Fibroblast of the aortic adventitia (primary cell): ENCODE data around the gene SUOX. TPM values are rescaled to one million over a fixed set of nuclear protein-coding genes. Genes with fewer than 3 reads are reported as not detected.
"Not testable (repeated sequence)": the region's sequence is repeated elsewhere in the genome, so short reads cannot be mapped to it uniquely, and the experiment has no call there.

Source experiments
- DNase-seq: peaks from one replicate; pipeline ENCODE4 v3.0.0-alpha.2; 2010; ENCODE audit warnings: low read depth
- H3K4me3 ChIP-seq: 2 replicates; pipeline ENCODE4 v1.5.1; 2011; ENCODE audit warnings: low read depth, mild to moderate bottlenecking, control low read depth, low read length, moderate library complexity
- total RNA-seq: library from RNA; depleted of rRNA; stranded (reverse); fragments of >200 nt; gene quantifications from 2 replicates; pipeline ENCODE4 v1.2.3, GENCODE V29; 2012; ENCODE audit warnings: low replicate concordance
- TF ChIP-seq, protein P1 (sequence below): IDR thresholded peaks from 2 replicates; pipeline ENCODE4 v1.5.1; 2011; ENCODE audit warnings: mild to moderate bottlenecking, low read length, control low read depth, inconsistent platforms; ENCODE audit not compliant: insufficient read depth

Gene SUOX
- total RNA-seq, 1 donor, result 20.4 TPM

DNA sequence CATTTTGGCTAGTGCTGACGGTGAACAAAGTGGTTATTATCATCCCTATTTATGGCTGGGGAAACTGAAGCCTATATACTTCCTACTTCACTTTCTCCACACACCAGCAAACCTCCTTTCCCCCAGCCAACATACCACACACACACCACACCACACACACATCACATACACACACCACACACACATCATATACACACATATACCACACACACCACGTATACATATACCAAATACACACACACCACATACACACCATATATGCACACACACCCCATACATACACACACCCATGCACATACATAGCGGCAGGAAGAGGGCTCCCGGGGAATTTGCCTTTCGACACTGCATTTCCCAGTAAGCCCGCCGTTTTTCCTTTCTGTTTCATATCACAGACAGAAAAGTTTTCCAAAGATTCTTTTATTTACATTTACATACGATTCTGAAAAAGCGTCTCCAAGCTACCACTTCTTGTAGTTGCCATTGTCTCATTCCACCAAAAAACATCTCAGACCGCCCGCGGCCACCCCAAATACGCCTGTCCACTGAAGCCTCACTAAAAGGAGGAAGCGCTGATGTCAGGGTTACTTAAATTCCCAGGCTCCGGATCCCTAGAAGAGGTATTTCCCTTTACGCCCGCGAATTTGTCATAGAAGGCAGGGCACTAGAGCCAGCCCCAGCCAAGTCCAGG is 24.0 kb upstream of the SUOX start:
- peak overlapping the region; percentile 89 for H3K4me3 ChIP-seq
- TF ChIP-seq, protein P1, sequence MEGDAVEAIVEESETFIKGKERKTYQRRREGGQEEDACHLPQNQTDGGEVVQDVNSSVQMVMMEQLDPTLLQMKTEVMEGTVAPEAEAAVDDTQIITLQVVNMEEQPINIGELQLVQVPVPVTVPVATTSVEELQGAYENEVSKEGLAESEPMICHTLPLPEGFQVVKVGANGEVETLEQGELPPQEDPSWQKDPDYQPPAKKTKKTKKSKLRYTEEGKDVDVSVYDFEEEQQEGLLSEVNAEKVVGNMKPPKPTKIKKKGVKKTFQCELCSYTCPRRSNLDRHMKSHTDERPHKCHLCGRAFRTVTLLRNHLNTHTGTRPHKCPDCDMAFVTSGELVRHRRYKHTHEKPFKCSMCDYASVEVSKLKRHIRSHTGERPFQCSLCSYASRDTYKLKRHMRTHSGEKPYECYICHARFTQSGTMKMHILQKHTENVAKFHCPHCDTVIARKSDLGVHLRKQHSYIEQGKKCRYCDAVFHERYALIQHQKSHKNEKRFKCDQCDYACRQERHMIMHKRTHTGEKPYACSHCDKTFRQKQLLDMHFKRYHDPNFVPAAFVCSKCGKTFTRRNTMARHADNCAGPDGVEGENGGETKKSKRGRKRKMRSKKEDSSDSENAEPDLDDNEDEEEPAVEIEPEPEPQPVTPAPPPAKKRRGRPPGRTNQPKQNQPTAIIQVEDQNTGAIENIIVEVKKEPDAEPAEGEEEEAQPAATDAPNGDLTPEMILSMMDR, result no peak
- DNase-seq, result no peak

GRCh38 chr12:55973599-55974307 is 23.3 kb upstream of the SUOX start, which contains the start of gene RAB5B:
TSS of gene RAB5B (plus strand) at chr12:55974078. CDS start at chr12:55986961, 12,883 bp downstream.
- TF ChIP-seq, protein P1, result peak; percentile 46
- peak; percentile 100 for DNase-seq
- H3K4me3 ChIP-seq, result peak within 1 kb of the TSS; percentile 92

GRCh38 chr12:55974308-55974730 is 22.8 kb upstream of the SUOX start:
- no peak for DNase-seq
- TF ChIP-seq, protein P1, result no peak
- H3K4me3 ChIP-seq, result peak overlapping the region; percentile 92

DNA sequence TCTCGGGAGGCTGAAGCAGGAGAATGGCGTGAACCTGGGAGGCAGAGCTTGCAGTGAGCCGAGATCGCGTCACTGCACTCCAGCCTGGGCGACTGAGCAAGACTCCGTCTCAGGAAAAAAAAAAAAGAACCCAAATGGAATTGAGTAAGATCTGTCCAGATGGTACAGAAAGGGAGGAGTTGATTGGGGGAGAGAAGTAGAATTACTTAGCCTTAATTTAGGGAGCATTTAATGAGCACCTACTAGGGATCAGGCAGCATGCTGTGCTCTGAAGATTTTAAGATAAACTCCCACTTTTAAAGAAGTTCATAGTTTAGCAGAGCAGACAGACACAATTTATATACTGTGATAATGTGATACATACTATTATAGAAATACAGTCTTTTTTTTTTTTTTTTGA is 18.7 kb upstream of the SUOX start:
- TF ChIP-seq, protein P1, result no peak
- DNase-seq, result no peak
- no peak overlapping the region for H3K4me3 ChIP-seq

DNA sequence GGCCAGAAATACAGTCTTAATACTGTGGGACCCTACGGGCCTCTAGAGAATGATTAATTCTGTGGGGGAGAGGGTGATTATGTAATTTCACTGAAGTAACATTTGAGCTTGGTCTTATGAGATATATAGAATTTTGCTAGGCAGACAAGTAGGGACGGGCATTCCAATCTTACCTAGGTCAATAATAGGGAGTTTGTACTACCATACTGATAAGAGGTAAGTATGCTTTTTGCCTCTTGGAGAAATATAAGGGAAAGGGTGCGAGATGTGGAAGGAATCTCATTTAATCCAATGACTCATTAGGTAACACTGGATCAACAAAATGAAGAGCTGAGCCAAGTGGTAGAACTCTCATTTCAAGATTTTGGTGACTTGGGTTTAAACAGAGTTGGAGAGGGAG is 18.0 kb upstream of the SUOX start:
- no peak overlapping the region for H3K4me3 ChIP-seq

DNA sequence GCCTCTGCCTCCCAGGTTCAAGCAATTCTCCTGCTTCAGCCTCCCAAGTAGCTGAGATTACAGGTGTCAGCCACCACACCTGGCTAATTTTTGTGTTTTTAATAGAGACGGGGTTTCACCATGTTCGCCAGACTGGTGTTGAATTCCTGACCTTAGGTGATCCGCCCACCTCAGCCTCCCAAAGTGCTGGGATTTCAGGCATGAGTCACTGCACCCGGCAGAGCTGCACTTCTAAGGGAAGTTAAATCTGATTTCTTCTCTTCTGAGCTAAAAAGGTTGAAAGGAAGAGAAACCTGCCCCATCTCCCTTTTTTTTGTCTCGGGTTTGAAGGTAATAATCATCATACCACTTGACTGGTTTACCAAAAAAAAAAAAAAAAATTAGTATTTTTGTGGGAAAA is 15.2 kb upstream of the SUOX start:
- H3K4me3 ChIP-seq, DNase-seq: not testable (repeated sequence)

More for the DNA sequence above, 18.0 kb upstream of the SUOX start:
- no peak for DNase-seq
- TF ChIP-seq, protein P1, result no peak

DNA sequence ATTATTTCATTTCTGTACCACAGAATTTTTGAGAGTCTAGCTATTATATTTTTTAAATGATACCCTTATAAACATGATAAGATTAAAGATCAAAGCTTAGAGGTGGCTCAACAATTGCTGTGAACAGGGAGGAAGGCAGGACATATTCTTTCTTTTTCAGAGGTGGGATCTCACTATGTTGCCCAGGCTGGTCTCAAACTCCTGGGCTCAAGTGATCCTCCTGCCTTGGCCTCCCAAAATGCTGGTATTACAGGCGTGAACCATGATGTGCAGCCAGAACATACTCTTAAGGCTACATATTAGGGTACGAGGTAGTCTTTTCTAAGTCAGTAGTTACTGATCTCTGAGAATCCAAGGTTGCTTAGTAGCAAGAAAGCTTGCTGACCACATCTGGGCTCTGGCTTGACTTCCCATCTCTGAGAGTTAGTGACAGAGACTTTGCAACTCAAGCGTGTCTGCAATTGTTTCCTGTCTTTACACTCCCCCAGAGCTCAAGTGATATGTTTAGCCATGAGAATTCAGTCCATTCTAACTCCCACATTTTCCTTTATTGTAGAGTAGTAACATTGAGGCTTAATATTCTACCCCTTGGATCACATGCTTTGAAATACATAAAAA is 14.6 kb upstream of the SUOX start:
- no peak overlapping the region for H3K4me3 ChIP-seq
- TF ChIP-seq, protein P1, result no peak
- DNase-seq, result no peak
